Measurements from ENCODE around the gene FAM153A. TPM values are rescaled to one million over a fixed set of nuclear protein-coding genes. Genes with fewer than 3 reads are reported as not detected.
"Not testable (repeated sequence)": the region's sequence is repeated elsewhere in the genome, so short reads cannot be mapped to it uniquely, and the experiment has no call there.

The FAM153A gene
- total and polyA plus RNA-seq, 10 of the 15 experiments (the other 5 are each of a cell fraction or from before 2014, with no cell fraction given): 0.10 to 0.18 TPM; not detected in 8

GRCh38 chr5:177782169-177782568 is 530 bp downstream of the FAM153A start:
- H3K4me3 ChIP-seq; SMC1A ChIA-PET (ENCODE audit: uncharacterized antibody, unreplicated experiment); RAD21 ChIA-PET (ENCODE audit: unreplicated experiment); H2AFZ ChIP-seq (ENCODE audit: control insufficient read depth, low read depth, low read length); H3K36me3 ChIP-seq (ENCODE audit: control insufficient read depth in 2 of 2, insufficient read depth in 2 of 2, low read length in 1 of 2); H3K4me2 ChIP-seq (ENCODE audit: control insufficient read depth, insufficient read depth); FAIRE-seq; POLR2A ChIA-PET; H3K27ac ChIP-seq (ENCODE audit: control insufficient read depth, insufficient read depth); H3K9ac ChIP-seq (ENCODE audit: control insufficient read depth, insufficient read depth, low read length); BruUV-seq (replicated peaks); H3K79me2 ChIP-seq (ENCODE audit: control insufficient read depth, insufficient read depth, low read length); H3K4me1 ChIP-seq (ENCODE audit: control insufficient read depth, insufficient read depth, low read length); DNase-seq (ENCODE audit: low read depth, low spot score); intact Hi-C loops (cut with micrococcal nuclease; ENCODE audit: unreplicated experiment); H4K20me1 ChIP-seq (ENCODE audit: control insufficient read depth, insufficient read depth); in situ Hi-C loops (cut with MboI); H3K9me3 ChIP-seq (replicated peaks; ENCODE audit: control insufficient read depth, insufficient read depth, low read length); ATAC-seq; CTCF ChIA-PET; H3K27me3 ChIP-seq (replicated peaks in 1 of 2; ENCODE audit: control insufficient read depth in 2 of 2, insufficient read depth in 2 of 2, low read length in 1 of 2): not testable (repeated sequence)
- WGBS (ENCODE audit: insufficient coverage, insufficient replicate concordance, low lambda C conversion rate, missing lambda C conversion rate): no CpG with 5 or more reads among the region's 23 CpGs

- POLR2A ChIA-PET; SMC1A ChIA-PET (ENCODE audit: uncharacterized antibody, unreplicated experiment); BruUV-seq (replicated peaks); H3K27ac ChIP-seq (ENCODE audit: control insufficient read depth, insufficient read depth); H3K36me3 ChIP-seq (ENCODE audit: control insufficient read depth in 2 of 2, insufficient read depth in 2 of 2, low read length in 1 of 2); DNase-seq (ENCODE audit: low read depth, low spot score); H2AFZ ChIP-seq (ENCODE audit: control insufficient read depth, low read depth, low read length); H3K9ac ChIP-seq (ENCODE audit: control insufficient read depth, insufficient read depth, low read length); ATAC-seq; H3K4me3 ChIP-seq; RAD21 ChIA-PET (ENCODE audit: unreplicated experiment); intact Hi-C loops (cut with micrococcal nuclease; ENCODE audit: unreplicated experiment); H3K79me2 ChIP-seq (ENCODE audit: control insufficient read depth, insufficient read depth, low read length); CTCF ChIA-PET; FAIRE-seq; H4K20me1 ChIP-seq (ENCODE audit: control insufficient read depth, insufficient read depth); H3K27me3 ChIP-seq (replicated peaks in 1 of 2; ENCODE audit: control insufficient read depth in 2 of 2, insufficient read depth in 2 of 2, low read length in 1 of 2); H3K4me1 ChIP-seq (ENCODE audit: control insufficient read depth, insufficient read depth, low read length); in situ Hi-C loops (cut with MboI); H3K4me2 ChIP-seq (ENCODE audit: control insufficient read depth, insufficient read depth); H3K9me3 ChIP-seq (replicated peaks; ENCODE audit: control insufficient read depth, insufficient read depth, low read length): not testable (repeated sequence)
- no CpG with 5 or more reads among the region's 3 CpGs for WGBS (ENCODE audit: insufficient coverage, insufficient replicate concordance, low lambda C conversion rate, missing lambda C conversion rate)
Measured at GRCh38 chr5:177771206-177771605, 11.5 kb downstream of the FAM153A start.

GRCh38 chr5:177770646-177771045 is 12.1 kb downstream of the FAM153A start:
- CTCF ChIA-PET; intact Hi-C loops (cut with micrococcal nuclease; ENCODE audit: unreplicated experiment); RAD21 ChIA-PET (ENCODE audit: unreplicated experiment); FAIRE-seq; H3K9ac ChIP-seq (ENCODE audit: control insufficient read depth, insufficient read depth, low read length); H3K4me3 ChIP-seq; H3K4me2 ChIP-seq (ENCODE audit: control insufficient read depth, insufficient read depth); H3K36me3 ChIP-seq (ENCODE audit: control insufficient read depth in 2 of 2, insufficient read depth in 2 of 2, low read length in 1 of 2); in situ Hi-C loops (cut with MboI); DNase-seq (ENCODE audit: low read depth, low spot score); H3K79me2 ChIP-seq (ENCODE audit: control insufficient read depth, insufficient read depth, low read length); H3K27me3 ChIP-seq (replicated peaks in 1 of 2; ENCODE audit: control insufficient read depth in 2 of 2, insufficient read depth in 2 of 2, low read length in 1 of 2); POLR2A ChIA-PET; H3K27ac ChIP-seq (ENCODE audit: control insufficient read depth, insufficient read depth); H4K20me1 ChIP-seq (ENCODE audit: control insufficient read depth, insufficient read depth); SMC1A ChIA-PET (ENCODE audit: uncharacterized antibody, unreplicated experiment); H2AFZ ChIP-seq (ENCODE audit: control insufficient read depth, low read depth, low read length); H3K4me1 ChIP-seq (ENCODE audit: control insufficient read depth, insufficient read depth, low read length); BruUV-seq (replicated peaks); ATAC-seq; H3K9me3 ChIP-seq (replicated peaks; ENCODE audit: control insufficient read depth, insufficient read depth, low read length): not testable (repeated sequence)
- 0% methylated on average over 2 of the region's 2 CpGs for WGBS (ENCODE audit: insufficient coverage, insufficient replicate concordance, low lambda C conversion rate, missing lambda C conversion rate)

GRCh38 chr5:177763737-177764508 is 18.8 kb downstream of the FAM153A start:
- H3K4me1 ChIP-seq (ENCODE audit: control insufficient read depth, insufficient read depth, low read length); H2AFZ ChIP-seq (ENCODE audit: control insufficient read depth, low read depth, low read length); H3K4me3 ChIP-seq; CTCF ChIA-PET; RAD21 ChIA-PET (ENCODE audit: unreplicated experiment); H3K27ac ChIP-seq (ENCODE audit: control insufficient read depth, insufficient read depth); H3K36me3 ChIP-seq (ENCODE audit: control insufficient read depth in 2 of 2, insufficient read depth in 2 of 2, low read length in 1 of 2); H3K79me2 ChIP-seq (ENCODE audit: control insufficient read depth, insufficient read depth, low read length); in situ Hi-C loops (cut with MboI); ATAC-seq; intact Hi-C loops (cut with micrococcal nuclease; ENCODE audit: unreplicated experiment); H3K27me3 ChIP-seq (replicated peaks in 1 of 2; ENCODE audit: control insufficient read depth in 2 of 2, insufficient read depth in 2 of 2, low read length in 1 of 2); H3K4me2 ChIP-seq (ENCODE audit: control insufficient read depth, insufficient read depth); H4K20me1 ChIP-seq (ENCODE audit: control insufficient read depth, insufficient read depth); POLR2A ChIA-PET; SMC1A ChIA-PET (ENCODE audit: uncharacterized antibody, unreplicated experiment); H3K9ac ChIP-seq (ENCODE audit: control insufficient read depth, insufficient read depth, low read length); DNase-seq (ENCODE audit: low read depth, low spot score); BruUV-seq (replicated peaks); H3K9me3 ChIP-seq (replicated peaks; ENCODE audit: control insufficient read depth, insufficient read depth, low read length); FAIRE-seq: not testable (repeated sequence)
- 76% methylated on average over 5 of the region's 15 CpGs for WGBS (ENCODE audit: insufficient coverage, insufficient replicate concordance, low lambda C conversion rate, missing lambda C conversion rate)
